Astrocyte (in vitro differentiated cells and primary cell): ENCODE data around the gene NUP107.

ENCODE experiments used
- CTCF ChIP-seq: IDR thresholded peaks from 2 replicates; pipeline ENCODE4 v1.5.1; 2011; ENCODE audit warnings: low read depth, mild to moderate bottlenecking, inconsistent platforms, low read length, moderate library complexity; ENCODE audit not compliant: insufficient read depth
- EZH2 ChIP-seq: IDR thresholded peaks from 2 replicates; pipeline ENCODE4 v1.6.1; 2012; ENCODE audit warnings: mild to moderate bottlenecking, low read length, inconsistent platforms; ENCODE audit not compliant: insufficient read depth

DNA sequence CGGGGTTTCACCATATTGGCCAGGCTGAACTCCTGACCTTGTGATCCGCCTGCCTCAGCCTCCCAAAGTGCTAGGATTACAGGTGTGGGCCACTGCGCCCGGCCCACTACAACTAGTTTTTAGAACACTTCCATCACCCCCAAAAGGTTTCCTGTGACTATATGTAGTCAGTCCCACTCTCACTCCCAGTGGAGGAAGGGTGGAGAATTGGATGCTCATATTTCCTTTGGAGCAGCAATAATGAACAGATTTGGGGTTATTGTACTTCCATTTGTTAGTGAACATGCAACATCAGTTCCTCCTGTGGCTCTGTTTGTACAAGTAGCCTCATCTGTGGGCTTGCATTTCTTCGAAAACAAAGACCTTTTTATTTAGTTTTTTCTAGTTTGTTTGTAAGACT, 40.3 kb upstream of the NUP107 start:
- TF ChIP-seq CTCF (no peak), EZH2 (no peak)
